Lower leg skin (tissue), 4 donors: ENCODE measurements around the gene TRIM27. TPM values are rescaled to one million over a fixed set of nuclear protein-coding genes. Genes with fewer than 3 reads are reported as not detected.
"Not testable (repeated sequence)": the region's sequence is repeated elsewhere in the genome, so short reads cannot be mapped to it uniquely, and the experiment has no call there.

ENCODE experiments used
- DNase-seq, 2 donors: peaks; one replicate each; pipeline ENCODE4 v3.0.0-alpha.2; 2019; ENCODE audit warnings: low spot score in 2 of 2
- H3K4me3 ChIP-seq: fragments of 200-600 bp; sonication (generic); 2 replicates; pipeline ENCODE4 v1.5.1; 2017; ENCODE audit warnings: mild to moderate bottlenecking, low read depth; ENCODE audit not compliant: poor library complexity, severe bottlenecking
- CTCF ChIP-seq, 3 donors: fragments of 450-650 bp; IDR thresholded peaks; one replicate each; pipeline ENCODE4 v1.5.1; 2016; ENCODE audit warnings: antibody characterized with exemption in 3 of 3, mild to moderate bottlenecking in 3 of 3, moderate library complexity in 2 of 3
- POLR2A ChIP-seq, 2 donors: fragments of 450-650 bp; IDR thresholded peaks; one replicate each; pipeline ENCODE4 v1.6.1; 2016 to 2017; ENCODE audit warnings: antibody characterized with exemption in 2 of 2, mild to moderate bottlenecking in 1 of 2, moderate library complexity in 1 of 2
- WGBS, 2 donors: methylation state at CpG; one replicate each; pipeline ENCODE4 v1.1.5; 2018; 5-methylcytosine and 5-hydroxymethylcytosine counted together
- intact Hi-C: fragments of 100-400 bp; cut with DNase I; formaldehyde crosslinking; loops from one replicate; pipeline ENCODE4 v1.15.0; 2023; ENCODE audit warnings: low total_unique reads
- total RNA-seq, 4 donors: library from RNA; depleted of rRNA; stranded (reverse); fragments of >200 nt; gene quantifications; one replicate each; pipeline ENCODE4 v1.1.0, GENCODE V29; 2016

The TRIM27 gene
- total RNA-seq, 4 donors from 2014 or later = 32.2 to 38.9 (median 35.6) TPM

- no peak overlapping the region for H3K4me3 ChIP-seq
- intact Hi-C loops = no loop called here
- 83 to 89% methylated on average over 7 of the region's 7 CpGs for WGBS, 2 donors
- no peak for TF ChIP-seq POLR2A (IDR thresholded peaks at IDR 0.05)
- TF ChIP-seq CTCF (IDR thresholded peaks at IDR 0.05) = no peak
- DNase-seq = no peak
These were observed 9.3 kb upstream of the TRIM27 start for GRCh38 chr6:28933069-28933468.

- 58 to 74% methylated on average over 3 of the region's 3 CpGs for WGBS, 2 donors
- intact Hi-C loops = no loop called here
- no peak overlapping the region for H3K4me3 ChIP-seq
- no peak for DNase-seq
- TF ChIP-seq POLR2A (IDR thresholded peaks at IDR 0.05) (no peak), CTCF (IDR thresholded peaks at IDR 0.05) (no peak)
These were observed 6.3 kb upstream of the TRIM27 start for GRCh38 chr6:28929887-28930620.

- WGBS, 2 donors = 83 to 89% methylated on average over 11 of the region's 11 CpGs
- intact Hi-C loops, DNase-seq, H3K4me3 ChIP-seq: not testable (repeated sequence)
These were observed 5.6 kb upstream of the TRIM27 start for GRCh38 chr6:28929339-28929738.

GRCh38 chr6:28927846-28928245 is 4.1 kb upstream of the TRIM27 start:
- H3K4me3 ChIP-seq = no peak overlapping the region
- intact Hi-C loops = no loop called here
- WGBS, 2 donors = 71 to 74% methylated on average over 5 of the region's 5 CpGs
- TF ChIP-seq CTCF (IDR thresholded peaks at IDR 0.05) = no peak
- TF ChIP-seq POLR2A (IDR thresholded peaks at IDR 0.05) = no peak
- DNase-seq = no peak

- peak in 1 of 2 donors; percentile 34 for DNase-seq
- intact Hi-C loops = no loop called here
- H3K4me3 ChIP-seq = peak overlapping the region; percentile 91
- TF ChIP-seq POLR2A (IDR thresholded peaks at IDR 0.05) (no peak), CTCF (IDR thresholded peaks at IDR 0.05) (no peak)
- 0% methylated on average over 22 to 32 of the region's 33 CpGs for WGBS, 2 donors
These were observed 916 bp downstream of the TRIM27 start for GRCh38 chr6:28922821-28923317.

GRCh38 chr6:28922004-28922820 is 1.6 kb downstream of the TRIM27 start:
- no peak for DNase-seq
- TF ChIP-seq CTCF (IDR thresholded peaks at IDR 0.05) = no peak
- no peak for TF ChIP-seq POLR2A (IDR thresholded peaks at IDR 0.05)
- intact Hi-C loops = no loop called here
- peak overlapping the region; percentile 91 for H3K4me3 ChIP-seq
- 35 to 42% methylated on average over 10 of the region's 10 CpGs for WGBS, 2 donors
